WTC11 (cell line): ENCODE measurements around the gene NOS1. TPM values are rescaled to one million over a fixed set of nuclear protein-coding genes. Genes with fewer than 3 reads are reported as not detected.

Experiments
- ATAC-seq: fragments of 200-7000 bp; cut with Tn5 transposase; 2 replicates; pipeline ENCODE4 v1.10.0; 2021; ENCODE audit warnings: mild to moderate bottlenecking, moderate library complexity
- CTCF ChIA-PET: fragments of 300-600 bp; sonication (Branson Sonifier 250); formaldehyde crosslinking; loops from one replicate; lab custom pipeline; 2021; ENCODE audit warnings: antibody characterized with exemption; lab: Charles Lee
- POLR2A ChIA-PET: fragments of 350-600 bp; sonication (Branson Sonifier 250); formaldehyde crosslinking; loops from one replicate; lab custom pipeline; 2021; ENCODE audit warnings: antibody characterized with exemption; lab: Charles Lee
- DNase-seq: peaks from one replicate; pipeline ENCODE4 v3.0.0; 2021; ENCODE audit warnings: low spot score
- H3K27ac Mint-ChIP-seq: 2 replicates; pipeline ENCODE4 v1.8.0; 2021; ENCODE audit warnings: mixed read lengths
- H3K27me3 Mint-ChIP-seq: 2 replicates; pipeline ENCODE4 v1.8.0; 2021; ENCODE audit warnings: low read depth, mild to moderate bottlenecking, moderate library complexity, mixed read lengths
- H3K36me3 Mint-ChIP-seq: 2 replicates; pipeline ENCODE4 v1.8.0; 2021; ENCODE audit warnings: mixed read lengths
- H3K4me1 Mint-ChIP-seq: 2 replicates; pipeline ENCODE4 v1.8.0; 2022; ENCODE audit warnings: mixed read lengths
- H3K4me3 Mint-ChIP-seq: 2 replicates; pipeline ENCODE4 v1.8.0; 2021; ENCODE audit warnings: mild to moderate bottlenecking, moderate library complexity, mixed read lengths
- H3K9me3 Mint-ChIP-seq: 2 replicates; pipeline ENCODE4 v1.8.0; 2021; ENCODE audit warnings: mixed read lengths
- CREM ChIP-seq: sonication (generic); formaldehyde crosslinking; IDR thresholded peaks from 2 replicates; pipeline ENCODE4 v1.8.1; 2022; ENCODE audit warnings: mild to moderate bottlenecking, missing genetic modification reagents, moderate library complexity
- ESRRA ChIP-seq: sonication (generic); formaldehyde crosslinking; IDR thresholded peaks from 2 replicates; pipeline ENCODE4 v1.8.1; 2022; ENCODE audit warnings: mild to moderate bottlenecking, missing genetic modification reagents, borderline replicate concordance
- FOXJ3 ChIP-seq: sonication (generic); formaldehyde crosslinking; IDR thresholded peaks from 2 replicates; pipeline ENCODE4 v1.9.0; 2021; ENCODE audit warnings: missing genetic modification reagents, mild to moderate bottlenecking, borderline replicate concordance
- FOXP1 ChIP-seq: sonication (generic); formaldehyde crosslinking; IDR thresholded peaks from 2 replicates; pipeline ENCODE4 v1.8.0; 2022; ENCODE audit warnings: missing genetic modification reagents, mild to moderate bottlenecking, moderate library complexity, borderline replicate concordance
- JUN ChIP-seq: sonication (generic); formaldehyde crosslinking; IDR thresholded peaks from 2 replicates; pipeline ENCODE4 v1.8.0; 2023; ENCODE audit warnings: mild to moderate bottlenecking, missing genetic modification reagents
- MXD4 ChIP-seq: fragments of 250-450 bp; sonication (Bioruptor Pico); IDR thresholded peaks from 2 replicates; pipeline ENCODE4 v1.8.0; 2021; ENCODE audit warnings: mild to moderate bottlenecking, moderate library complexity, borderline replicate concordance
- NFYB ChIP-seq: sonication (generic); formaldehyde crosslinking; conservative IDR thresholded peaks from 2 replicates; pipeline ENCODE4 v1.8.0; 2022; ENCODE audit warnings: low read depth, missing genetic modification reagents
- NR1H2 ChIP-seq: sonication (generic); formaldehyde crosslinking; IDR thresholded peaks from 2 replicates; pipeline ENCODE4 v1.9.0; 2021; ENCODE audit warnings: mild to moderate bottlenecking, moderate library complexity, missing genetic modification reagents
- PRRX2 ChIP-seq: fragments of 250-450 bp; sonication (Bioruptor Pico); IDR thresholded peaks from 2 replicates; pipeline ENCODE4 v1.8.0; 2021; ENCODE audit warnings: mild to moderate bottlenecking
- RELA ChIP-seq: sonication (generic); formaldehyde crosslinking; IDR thresholded peaks from 2 replicates; pipeline ENCODE4 v1.8.1; 2022; ENCODE audit warnings: missing genetic modification reagents, mild to moderate bottlenecking, borderline replicate concordance
- SMAD3 ChIP-seq: sonication (generic); formaldehyde crosslinking; IDR thresholded peaks from 2 replicates; pipeline ENCODE4 v1.8.0; 2022; ENCODE audit warnings: missing genetic modification reagents, mild to moderate bottlenecking, borderline replicate concordance
- SMAD4 ChIP-seq: sonication (generic); formaldehyde crosslinking; IDR thresholded peaks from 2 replicates; pipeline ENCODE4 v1.8.0; 2022; ENCODE audit warnings: mild to moderate bottlenecking, missing genetic modification reagents
- SP1 ChIP-seq: sonication (generic); formaldehyde crosslinking; conservative IDR thresholded peaks from 2 replicates; pipeline ENCODE4 v1.8.1; 2022; ENCODE audit warnings: missing genetic modification reagents
- ZNF416 ChIP-seq: fragments of 250-450 bp; sonication (Bioruptor Pico); IDR thresholded peaks from 2 replicates; pipeline ENCODE4 v1.9.0; 2021; ENCODE audit warnings: mild to moderate bottlenecking, inconsistent platforms
- ZNF671 ChIP-seq: fragments of 250-450 bp; sonication (Bioruptor Pico); IDR thresholded peaks from 2 replicates; pipeline ENCODE4 v1.8.0; 2021; ENCODE audit warnings: mild to moderate bottlenecking
- total RNA-seq: library from RNA; stranded (reverse); gene quantifications from 3 replicates; pipeline ENCODE4 v1.2.3, GENCODE V29; 2021
- TF ChIP-seq, protein P1 (sequence below): fragments of 250-450 bp; sonication (Bioruptor Pico); IDR thresholded peaks from 2 replicates; pipeline ENCODE4 v1.8.0; 2021; ENCODE audit warnings: mild to moderate bottlenecking
- TF ChIP-seq, protein P2 (sequence below): fragments of 250-450 bp; sonication (Bioruptor Pico); IDR thresholded peaks from 2 replicates; pipeline ENCODE4 v1.9.0; 2021; ENCODE audit warnings: moderate library complexity, mild to moderate bottlenecking, inconsistent platforms, borderline replicate concordance
- TF ChIP-seq, protein P3 (sequence below): sonication (generic); formaldehyde crosslinking; IDR thresholded peaks from 2 replicates; pipeline ENCODE4 v1.8.0; 2022; ENCODE audit warnings: mild to moderate bottlenecking, missing genetic modification reagents
- TF ChIP-seq, protein P4 (sequence below): sonication (generic); formaldehyde crosslinking; conservative IDR thresholded peaks from 2 replicates; pipeline ENCODE4 v1.8.1; 2022; ENCODE audit warnings: mild to moderate bottlenecking, missing genetic modification reagents
- TF ChIP-seq, protein P5 (sequence below): fragments of 250-450 bp; sonication (Bioruptor Pico); IDR thresholded peaks from 2 replicates; pipeline ENCODE4 v1.9.0; 2021; ENCODE audit warnings: mild to moderate bottlenecking
- TF ChIP-seq, protein P6 (sequence below): fragments of 250-450 bp; sonication (Bioruptor Pico); IDR thresholded peaks from 2 replicates; pipeline ENCODE4 v1.9.0; 2021; ENCODE audit warnings: mild to moderate bottlenecking, borderline replicate concordance
- TF ChIP-seq, protein P7 (sequence below): sonication (generic); formaldehyde crosslinking; IDR thresholded peaks from 2 replicates; pipeline ENCODE4 v1.8.0; 2022; ENCODE audit warnings: mild to moderate bottlenecking, missing genetic modification reagents

The NOS1 gene
- total RNA-seq, 1 experiment from 2014 or later = 4.5 TPM

DNA sequence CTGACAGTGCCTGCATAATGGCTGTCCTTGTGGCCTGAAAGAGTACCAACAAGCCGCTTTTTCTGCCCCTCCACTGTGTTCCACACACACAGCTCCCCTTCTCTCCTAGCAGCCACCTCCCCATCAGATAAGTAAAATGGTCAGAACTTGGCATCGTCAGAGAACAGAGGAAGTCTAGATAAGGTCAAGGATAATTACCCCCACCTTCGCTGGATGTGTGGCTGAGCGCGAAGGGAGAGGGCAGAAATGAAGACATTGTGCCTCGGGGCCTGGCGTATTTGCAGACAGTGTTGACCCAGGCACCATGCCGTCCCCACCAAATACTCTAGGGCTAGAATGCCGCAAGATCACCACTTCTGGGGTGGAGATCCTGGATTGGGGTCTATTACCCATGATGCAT lies 201.8 kb downstream of the NOS1 start:
- Mint-ChIP-seq H3K9me3 (no peaks in the 10 kb centered on the region), H3K27me3 (no peaks in the 10 kb centered on the region), H3K36me3 (peaks cover 66% of the 10 kb centered on the region), H3K27ac (no peak overlapping the region)
- no peak for ATAC-seq
- TF ChIP-seq, protein P1, sequence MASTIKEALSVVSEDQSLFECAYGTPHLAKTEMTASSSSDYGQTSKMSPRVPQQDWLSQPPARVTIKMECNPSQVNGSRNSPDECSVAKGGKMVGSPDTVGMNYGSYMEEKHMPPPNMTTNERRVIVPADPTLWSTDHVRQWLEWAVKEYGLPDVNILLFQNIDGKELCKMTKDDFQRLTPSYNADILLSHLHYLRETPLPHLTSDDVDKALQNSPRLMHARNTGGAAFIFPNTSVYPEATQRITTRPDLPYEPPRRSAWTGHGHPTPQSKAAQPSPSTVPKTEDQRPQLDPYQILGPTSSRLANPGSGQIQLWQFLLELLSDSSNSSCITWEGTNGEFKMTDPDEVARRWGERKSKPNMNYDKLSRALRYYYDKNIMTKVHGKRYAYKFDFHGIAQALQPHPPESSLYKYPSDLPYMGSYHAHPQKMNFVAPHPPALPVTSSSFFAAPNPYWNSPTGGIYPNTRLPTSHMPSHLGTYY (CRISPR knock-in tag) = no peak
- no peak for TF ChIP-seq NR1H2 (CRISPR knock-in tag)
- TF ChIP-seq SP1 (CRISPR knock-in tag) = no peak
- TF ChIP-seq SMAD3 (CRISPR knock-in tag) = no peak
- TF ChIP-seq RELA (CRISPR knock-in tag) = no peak
- TF ChIP-seq, protein P2, sequence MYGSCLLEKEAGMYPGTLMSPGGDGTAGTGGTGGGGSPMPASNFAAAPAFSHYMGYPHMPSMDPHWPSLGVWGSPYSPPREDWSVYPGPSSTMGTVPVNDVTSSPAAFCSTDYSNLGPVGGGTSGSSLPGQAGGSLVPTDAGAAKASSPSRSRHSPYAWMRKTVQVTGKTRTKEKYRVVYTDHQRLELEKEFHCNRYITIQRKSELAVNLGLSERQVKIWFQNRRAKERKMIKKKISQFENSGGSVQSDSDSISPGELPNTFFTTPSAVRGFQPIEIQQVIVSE (CRISPR knock-in tag) = no peak
- TF ChIP-seq, protein P3, sequence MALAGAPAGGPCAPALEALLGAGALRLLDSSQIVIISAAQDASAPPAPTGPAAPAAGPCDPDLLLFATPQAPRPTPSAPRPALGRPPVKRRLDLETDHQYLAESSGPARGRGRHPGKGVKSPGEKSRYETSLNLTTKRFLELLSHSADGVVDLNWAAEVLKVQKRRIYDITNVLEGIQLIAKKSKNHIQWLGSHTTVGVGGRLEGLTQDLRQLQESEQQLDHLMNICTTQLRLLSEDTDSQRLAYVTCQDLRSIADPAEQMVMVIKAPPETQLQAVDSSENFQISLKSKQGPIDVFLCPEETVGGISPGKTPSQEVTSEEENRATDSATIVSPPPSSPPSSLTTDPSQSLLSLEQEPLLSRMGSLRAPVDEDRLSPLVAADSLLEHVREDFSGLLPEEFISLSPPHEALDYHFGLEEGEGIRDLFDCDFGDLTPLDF (CRISPR knock-in tag) = no peak
- no peak for TF ChIP-seq ESRRA (CRISPR knock-in tag)
- TF ChIP-seq, protein P4, sequence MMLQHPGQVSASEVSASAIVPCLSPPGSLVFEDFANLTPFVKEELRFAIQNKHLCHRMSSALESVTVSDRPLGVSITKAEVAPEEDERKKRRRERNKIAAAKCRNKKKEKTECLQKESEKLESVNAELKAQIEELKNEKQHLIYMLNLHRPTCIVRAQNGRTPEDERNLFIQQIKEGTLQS = no peak
- TF ChIP-seq, protein P5, sequence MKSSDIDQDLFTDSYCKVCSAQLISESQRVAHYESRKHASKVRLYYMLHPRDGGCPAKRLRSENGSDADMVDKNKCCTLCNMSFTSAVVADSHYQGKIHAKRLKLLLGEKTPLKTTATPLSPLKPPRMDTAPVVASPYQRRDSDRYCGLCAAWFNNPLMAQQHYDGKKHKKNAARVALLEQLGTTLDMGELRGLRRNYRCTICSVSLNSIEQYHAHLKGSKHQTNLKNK (CRISPR knock-in tag) = no peak
- TF ChIP-seq PRRX2 (CRISPR knock-in tag) = no peak
- TF ChIP-seq ZNF416 (CRISPR knock-in tag) = no peak
- TF ChIP-seq, all 79 proteins: peak for 0
- DNase-seq = no peak
- ChIA-PET POLR2A (no interaction called here), CTCF (no interaction called here)
- Mint-ChIP-seq H3K4me1 (peaks cover 3% of the 10 kb centered on the region; the same call in 1 of the 2 replicates), H3K4me3 (no peak overlapping the region)

DNA sequence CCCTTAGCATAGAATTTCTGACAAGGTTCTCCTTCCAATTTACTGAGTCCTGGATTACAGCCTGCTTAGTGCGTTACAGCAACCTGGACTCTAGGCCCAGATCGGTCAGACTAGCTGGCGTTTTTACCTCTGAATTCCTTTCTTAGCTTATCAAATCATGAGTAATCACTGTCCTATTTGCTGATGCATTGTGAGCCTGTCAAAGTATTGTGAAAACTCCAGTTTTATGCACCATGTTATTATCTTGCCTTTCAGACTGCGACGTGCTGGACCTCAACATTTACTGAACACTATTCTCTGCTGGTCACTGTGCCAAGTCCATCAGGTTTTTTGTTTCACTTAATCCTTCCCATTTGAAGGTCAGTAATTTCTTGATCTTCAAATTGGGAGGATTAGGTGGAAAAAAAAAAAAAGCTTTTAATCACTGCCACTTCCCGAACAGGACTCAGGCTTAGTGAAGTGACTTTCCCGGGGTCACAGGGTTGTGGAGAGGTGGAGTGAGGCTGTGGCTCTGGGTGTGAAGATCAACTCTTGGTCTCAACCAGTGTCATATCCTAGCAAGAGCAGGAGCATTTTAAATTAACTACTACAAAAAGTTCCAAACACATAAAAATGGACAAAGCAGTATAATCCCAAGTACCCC lies 202.4 kb downstream of the NOS1 start:
- CTCF ChIA-PET = no interaction called here
- Mint-ChIP-seq H3K4me1 (peaks cover 3% of the 10 kb centered on the region; the same call in 1 of the 2 replicates), H3K27ac (no peak overlapping the region), H3K9me3 (no peaks in the 10 kb centered on the region), H3K36me3 (peaks cover 66% of the 10 kb centered on the region), H3K4me3 (no peak overlapping the region), H3K27me3 (no peaks in the 10 kb centered on the region)
- TF ChIP-seq CREM (no peak), ZNF671 (CRISPR knock-in tag) (no peak), JUN (CRISPR knock-in tag) (no peak), SMAD3 (CRISPR knock-in tag) (no peak), SMAD4 (CRISPR knock-in tag) (no peak), MXD4 (CRISPR knock-in tag) (no peak), FOXP1 (CRISPR knock-in tag) (no peak), NR1H2 (CRISPR knock-in tag) (no peak), NFYB (CRISPR knock-in tag) (no peak), PRRX2 (CRISPR knock-in tag) (no peak), FOXJ3 (no peak)
- TF ChIP-seq, protein P6, sequence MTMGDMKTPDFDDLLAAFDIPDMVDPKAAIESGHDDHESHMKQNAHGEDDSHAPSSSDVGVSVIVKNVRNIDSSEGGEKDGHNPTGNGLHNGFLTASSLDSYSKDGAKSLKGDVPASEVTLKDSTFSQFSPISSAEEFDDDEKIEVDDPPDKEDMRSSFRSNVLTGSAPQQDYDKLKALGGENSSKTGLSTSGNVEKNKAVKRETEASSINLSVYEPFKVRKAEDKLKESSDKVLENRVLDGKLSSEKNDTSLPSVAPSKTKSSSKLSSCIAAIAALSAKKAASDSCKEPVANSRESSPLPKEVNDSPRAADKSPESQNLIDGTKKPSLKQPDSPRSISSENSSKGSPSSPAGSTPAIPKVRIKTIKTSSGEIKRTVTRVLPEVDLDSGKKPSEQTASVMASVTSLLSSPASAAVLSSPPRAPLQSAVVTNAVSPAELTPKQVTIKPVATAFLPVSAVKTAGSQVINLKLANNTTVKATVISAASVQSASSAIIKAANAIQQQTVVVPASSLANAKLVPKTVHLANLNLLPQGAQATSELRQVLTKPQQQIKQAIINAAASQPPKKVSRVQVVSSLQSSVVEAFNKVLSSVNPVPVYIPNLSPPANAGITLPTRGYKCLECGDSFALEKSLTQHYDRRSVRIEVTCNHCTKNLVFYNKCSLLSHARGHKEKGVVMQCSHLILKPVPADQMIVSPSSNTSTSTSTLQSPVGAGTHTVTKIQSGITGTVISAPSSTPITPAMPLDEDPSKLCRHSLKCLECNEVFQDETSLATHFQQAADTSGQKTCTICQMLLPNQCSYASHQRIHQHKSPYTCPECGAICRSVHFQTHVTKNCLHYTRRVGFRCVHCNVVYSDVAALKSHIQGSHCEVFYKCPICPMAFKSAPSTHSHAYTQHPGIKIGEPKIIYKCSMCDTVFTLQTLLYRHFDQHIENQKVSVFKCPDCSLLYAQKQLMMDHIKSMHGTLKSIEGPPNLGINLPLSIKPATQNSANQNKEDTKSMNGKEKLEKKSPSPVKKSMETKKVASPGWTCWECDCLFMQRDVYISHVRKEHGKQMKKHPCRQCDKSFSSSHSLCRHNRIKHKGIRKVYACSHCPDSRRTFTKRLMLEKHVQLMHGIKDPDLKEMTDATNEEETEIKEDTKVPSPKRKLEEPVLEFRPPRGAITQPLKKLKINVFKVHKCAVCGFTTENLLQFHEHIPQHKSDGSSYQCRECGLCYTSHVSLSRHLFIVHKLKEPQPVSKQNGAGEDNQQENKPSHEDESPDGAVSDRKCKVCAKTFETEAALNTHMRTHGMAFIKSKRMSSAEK = no peak
- TF ChIP-seq, protein P7, sequence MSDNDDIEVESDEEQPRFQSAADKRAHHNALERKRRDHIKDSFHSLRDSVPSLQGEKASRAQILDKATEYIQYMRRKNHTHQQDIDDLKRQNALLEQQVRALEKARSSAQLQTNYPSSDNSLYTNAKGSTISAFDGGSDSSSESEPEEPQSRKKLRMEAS (CRISPR knock-in tag) = no peak
- TF ChIP-seq, protein P3 (CRISPR knock-in tag) = no peak
- TF ChIP-seq, protein P5 (CRISPR knock-in tag) = no peak
- ATAC-seq (no peak), DNase-seq (no peak)
- POLR2A ChIA-PET = no interaction called here
